Measurements from ENCODE around the gene DNER.

- TF ChIP-seq CTCF (IDR thresholded peaks at IDR 0.05; ENCODE audit: low read depth, low read length): no peak
- no peak for TF ChIP-seq POLR2A (IDR thresholded peaks at IDR 0.05; ENCODE audit: extremely low read depth, insufficient read length)
- TF ChIP-seq MAX (IDR thresholded peaks at IDR 0.05; ENCODE audit: low read depth, low read length): no peak
Observed at GRCh38 chr2:229725716-229726574, 11.6 kb upstream of the DNER start.

Data from NB4 (cell line).